Measurements from ENCODE around the gene TEPSIN. TPM values are rescaled to one million over a fixed set of nuclear protein-coding genes. Genes with fewer than 3 reads are reported as not detected.

The TEPSIN gene
- total and polyA plus RNA-seq, 2 of the 13 experiments (the other 11 are each of a cell fraction or from before 2014, with no cell fraction given) = 16.1 to 18.8 TPM

DNA sequence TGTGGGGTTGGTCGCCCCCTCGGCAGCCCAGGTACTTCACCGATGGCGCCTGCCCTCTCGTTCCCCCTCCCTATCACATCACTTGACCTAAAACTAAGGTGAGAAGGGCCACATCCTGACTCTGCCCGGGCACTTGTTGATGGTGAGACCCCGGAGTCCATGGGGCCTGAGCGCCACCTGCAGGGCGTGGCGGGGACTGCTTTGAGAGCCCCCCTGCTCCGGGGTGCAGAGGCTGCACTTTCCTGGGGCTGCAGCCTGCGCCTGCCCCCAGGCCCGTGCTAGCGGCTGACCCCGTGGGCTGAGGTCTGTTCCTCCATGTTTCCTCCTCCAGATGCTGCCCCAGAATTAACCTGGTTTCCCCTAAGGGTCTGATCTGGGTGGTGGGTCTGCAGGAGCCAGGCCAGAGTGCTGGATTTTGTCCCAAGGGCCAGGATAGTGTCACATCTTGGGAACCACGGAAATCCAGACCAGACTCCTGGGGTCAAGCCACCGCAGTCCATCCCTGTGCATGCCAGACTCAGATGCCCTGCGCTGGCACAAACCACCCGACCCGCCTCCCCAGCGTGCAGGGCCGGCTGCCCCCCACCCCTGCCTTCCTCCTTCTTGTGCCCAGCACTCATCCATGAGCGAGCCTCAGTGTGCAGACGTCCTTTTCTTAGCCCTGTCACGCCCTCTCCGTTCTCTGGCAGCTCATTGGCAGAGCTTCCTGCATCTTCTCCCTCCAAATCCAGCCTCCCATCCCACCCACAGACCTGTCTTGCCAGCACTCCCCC lies 3.0 kb upstream of the TEPSIN start (continued):
- TF ChIP-seq, protein P1, sequence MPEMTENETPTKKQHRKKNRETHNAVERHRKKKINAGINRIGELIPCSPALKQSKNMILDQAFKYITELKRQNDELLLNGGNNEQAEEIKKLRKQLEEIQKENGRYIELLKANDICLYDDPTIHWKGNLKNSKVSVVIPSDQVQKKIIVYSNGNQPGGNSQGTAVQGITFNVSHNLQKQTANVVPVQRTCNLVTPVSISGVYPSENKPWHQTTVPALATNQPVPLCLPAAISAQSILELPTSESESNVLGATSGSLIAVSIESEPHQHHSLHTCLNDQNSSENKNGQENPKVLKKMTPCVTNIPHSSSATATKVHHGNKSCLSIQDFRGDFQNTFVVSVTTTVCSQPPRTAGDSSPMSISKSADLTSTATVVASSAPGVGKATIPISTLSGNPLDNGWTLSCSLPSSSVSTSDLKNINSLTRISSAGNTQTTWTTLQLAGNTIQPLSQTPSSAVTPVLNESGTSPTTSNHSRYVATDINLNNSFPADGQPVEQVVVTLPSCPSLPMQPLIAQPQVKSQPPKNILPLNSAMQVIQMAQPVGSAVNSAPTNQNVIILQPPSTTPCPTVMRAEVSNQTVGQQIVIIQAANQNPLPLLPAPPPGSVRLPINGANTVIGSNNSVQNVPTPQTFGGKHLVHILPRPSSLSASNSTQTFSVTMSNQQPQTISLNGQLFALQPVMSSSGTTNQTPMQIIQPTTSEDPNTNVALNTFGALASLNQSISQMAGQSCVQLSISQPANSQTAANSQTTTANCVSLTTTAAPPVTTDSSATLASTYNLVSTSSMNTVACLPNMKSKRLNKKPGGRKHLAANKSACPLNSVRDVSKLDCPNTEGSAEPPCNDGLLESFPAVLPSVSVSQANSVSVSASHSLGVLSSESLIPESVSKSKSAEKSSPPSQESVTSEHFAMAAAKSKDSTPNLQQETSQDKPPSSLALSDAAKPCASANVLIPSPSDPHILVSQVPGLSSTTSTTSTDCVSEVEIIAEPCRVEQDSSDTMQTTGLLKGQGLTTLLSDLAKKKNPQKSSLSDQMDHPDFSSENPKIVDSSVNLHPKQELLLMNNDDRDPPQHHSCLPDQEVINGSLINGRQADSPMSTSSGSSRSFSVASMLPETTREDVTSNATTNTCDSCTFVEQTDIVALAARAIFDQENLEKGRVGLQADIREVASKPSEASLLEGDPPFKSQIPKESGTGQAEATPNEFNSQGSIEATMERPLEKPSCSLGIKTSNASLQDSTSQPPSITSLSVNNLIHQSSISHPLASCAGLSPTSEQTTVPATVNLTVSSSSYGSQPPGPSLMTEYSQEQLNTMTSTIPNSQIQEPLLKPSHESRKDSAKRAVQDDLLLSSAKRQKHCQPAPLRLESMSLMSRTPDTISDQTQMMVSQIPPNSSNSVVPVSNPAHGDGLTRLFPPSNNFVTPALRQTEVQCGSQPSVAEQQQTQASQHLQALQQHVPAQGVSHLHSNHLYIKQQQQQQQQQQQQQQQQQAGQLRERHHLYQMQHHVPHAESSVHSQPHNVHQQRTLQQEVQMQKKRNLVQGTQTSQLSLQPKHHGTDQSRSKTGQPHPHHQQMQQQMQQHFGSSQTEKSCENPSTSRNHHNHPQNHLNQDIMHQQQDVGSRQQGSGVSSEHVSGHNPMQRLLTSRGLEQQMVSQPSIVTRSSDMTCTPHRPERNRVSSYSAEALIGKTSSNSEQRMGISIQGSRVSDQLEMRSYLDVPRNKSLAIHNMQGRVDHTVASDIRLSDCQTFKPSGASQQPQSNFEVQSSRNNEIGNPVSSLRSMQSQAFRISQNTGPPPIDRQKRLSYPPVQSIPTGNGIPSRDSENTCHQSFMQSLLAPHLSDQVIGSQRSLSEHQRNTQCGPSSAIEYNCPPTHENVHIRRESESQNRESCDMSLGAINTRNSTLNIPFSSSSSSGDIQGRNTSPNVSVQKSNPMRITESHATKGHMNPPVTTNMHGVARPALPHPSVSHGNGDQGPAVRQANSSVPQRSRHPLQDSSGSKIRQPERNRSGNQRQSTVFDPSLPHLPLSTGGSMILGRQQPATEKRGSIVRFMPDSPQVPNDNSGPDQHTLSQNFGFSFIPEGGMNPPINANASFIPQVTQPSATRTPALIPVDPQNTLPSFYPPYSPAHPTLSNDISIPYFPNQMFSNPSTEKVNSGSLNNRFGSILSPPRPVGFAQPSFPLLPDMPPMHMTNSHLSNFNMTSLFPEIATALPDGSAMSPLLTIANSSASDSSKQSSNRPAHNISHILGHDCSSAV (CRISPR knock-in tag; IDR thresholded peaks at IDR 0.05; ENCODE audit: borderline replicate concordance) = no peak
- no peak for TF ChIP-seq PPARG (CRISPR knock-in tag; conservative IDR thresholded peaks at IDR 0.05)
- no peak for TF ChIP-seq RBM22 (optimal IDR thresholded peaks at IDR 0.05; ENCODE audit: low read length)
- no peak for TF ChIP-seq CHCHD3 (CRISPR knock-in tag; IDR thresholded peaks at IDR 0.05)
- TF ChIP-seq, protein P2, sequence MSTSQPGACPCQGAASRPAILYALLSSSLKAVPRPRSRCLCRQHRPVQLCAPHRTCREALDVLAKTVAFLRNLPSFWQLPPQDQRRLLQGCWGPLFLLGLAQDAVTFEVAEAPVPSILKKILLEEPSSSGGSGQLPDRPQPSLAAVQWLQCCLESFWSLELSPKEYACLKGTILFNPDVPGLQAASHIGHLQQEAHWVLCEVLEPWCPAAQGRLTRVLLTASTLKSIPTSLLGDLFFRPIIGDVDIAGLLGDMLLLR (CRISPR knock-in tag; IDR thresholded peaks at IDR 0.05) = no peak
- TF ChIP-seq, protein P3, sequence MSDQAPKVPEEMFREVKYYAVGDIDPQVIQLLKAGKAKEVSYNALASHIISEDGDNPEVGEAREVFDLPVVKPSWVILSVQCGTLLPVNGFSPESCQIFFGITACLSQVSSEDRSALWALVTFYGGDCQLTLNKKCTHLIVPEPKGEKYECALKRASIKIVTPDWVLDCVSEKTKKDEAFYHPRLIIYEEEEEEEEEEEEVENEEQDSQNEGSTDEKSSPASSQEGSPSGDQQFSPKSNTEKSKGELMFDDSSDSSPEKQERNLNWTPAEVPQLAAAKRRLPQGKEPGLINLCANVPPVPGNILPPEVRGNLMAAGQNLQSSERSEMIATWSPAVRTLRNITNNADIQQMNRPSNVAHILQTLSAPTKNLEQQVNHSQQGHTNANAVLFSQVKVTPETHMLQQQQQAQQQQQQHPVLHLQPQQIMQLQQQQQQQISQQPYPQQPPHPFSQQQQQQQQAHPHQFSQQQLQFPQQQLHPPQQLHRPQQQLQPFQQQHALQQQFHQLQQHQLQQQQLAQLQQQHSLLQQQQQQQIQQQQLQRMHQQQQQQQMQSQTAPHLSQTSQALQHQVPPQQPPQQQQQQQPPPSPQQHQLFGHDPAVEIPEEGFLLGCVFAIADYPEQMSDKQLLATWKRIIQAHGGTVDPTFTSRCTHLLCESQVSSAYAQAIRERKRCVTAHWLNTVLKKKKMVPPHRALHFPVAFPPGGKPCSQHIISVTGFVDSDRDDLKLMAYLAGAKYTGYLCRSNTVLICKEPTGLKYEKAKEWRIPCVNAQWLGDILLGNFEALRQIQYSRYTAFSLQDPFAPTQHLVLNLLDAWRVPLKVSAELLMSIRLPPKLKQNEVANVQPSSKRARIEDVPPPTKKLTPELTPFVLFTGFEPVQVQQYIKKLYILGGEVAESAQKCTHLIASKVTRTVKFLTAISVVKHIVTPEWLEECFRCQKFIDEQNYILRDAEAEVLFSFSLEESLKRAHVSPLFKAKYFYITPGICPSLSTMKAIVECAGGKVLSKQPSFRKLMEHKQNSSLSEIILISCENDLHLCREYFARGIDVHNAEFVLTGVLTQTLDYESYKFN (CRISPR knock-in tag; conservative IDR thresholded peaks at IDR 0.05) = no peak
- TF ChIP-seq, protein P4, sequence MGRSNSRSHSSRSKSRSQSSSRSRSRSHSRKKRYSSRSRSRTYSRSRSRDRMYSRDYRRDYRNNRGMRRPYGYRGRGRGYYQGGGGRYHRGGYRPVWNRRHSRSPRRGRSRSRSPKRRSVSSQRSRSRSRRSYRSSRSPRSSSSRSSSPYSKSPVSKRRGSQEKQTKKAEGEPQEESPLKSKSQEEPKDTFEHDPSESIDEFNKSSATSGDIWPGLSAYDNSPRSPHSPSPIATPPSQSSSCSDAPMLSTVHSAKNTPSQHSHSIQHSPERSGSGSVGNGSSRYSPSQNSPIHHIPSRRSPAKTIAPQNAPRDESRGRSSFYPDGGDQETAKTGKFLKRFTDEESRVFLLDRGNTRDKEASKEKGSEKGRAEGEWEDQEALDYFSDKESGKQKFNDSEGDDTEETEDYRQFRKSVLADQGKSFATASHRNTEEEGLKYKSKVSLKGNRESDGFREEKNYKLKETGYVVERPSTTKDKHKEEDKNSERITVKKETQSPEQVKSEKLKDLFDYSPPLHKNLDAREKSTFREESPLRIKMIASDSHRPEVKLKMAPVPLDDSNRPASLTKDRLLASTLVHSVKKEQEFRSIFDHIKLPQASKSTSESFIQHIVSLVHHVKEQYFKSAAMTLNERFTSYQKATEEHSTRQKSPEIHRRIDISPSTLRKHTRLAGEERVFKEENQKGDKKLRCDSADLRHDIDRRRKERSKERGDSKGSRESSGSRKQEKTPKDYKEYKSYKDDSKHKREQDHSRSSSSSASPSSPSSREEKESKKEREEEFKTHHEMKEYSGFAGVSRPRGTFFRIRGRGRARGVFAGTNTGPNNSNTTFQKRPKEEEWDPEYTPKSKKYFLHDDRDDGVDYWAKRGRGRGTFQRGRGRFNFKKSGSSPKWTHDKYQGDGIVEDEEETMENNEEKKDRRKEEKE (IDR thresholded peaks at IDR 0.05) = no peak
- TF ChIP-seq MEIS2 (CRISPR knock-in tag; IDR thresholded peaks at IDR 0.05) = no peak
- TF ChIP-seq BRCA1 (CRISPR knock-in tag; IDR thresholded peaks at IDR 0.05) = no peak
- no peak for TF ChIP-seq CEBPB (IDR thresholded peaks at IDR 0.05; ENCODE audit: borderline replicate concordance, low read depth, low read length)
